GM12801 (cell line): ENCODE measurements around the gene REC8.

Source experiments
- TF ChIP-seq, protein P1 (sequence below): IDR thresholded peaks from one replicate; pipeline ENCODE4 v1.5.1; 2011; ENCODE audit warnings: control low read depth; ENCODE audit not compliant: insufficient read length; ENCODE audit errors: extremely low read depth

Gene REC8, protein sequence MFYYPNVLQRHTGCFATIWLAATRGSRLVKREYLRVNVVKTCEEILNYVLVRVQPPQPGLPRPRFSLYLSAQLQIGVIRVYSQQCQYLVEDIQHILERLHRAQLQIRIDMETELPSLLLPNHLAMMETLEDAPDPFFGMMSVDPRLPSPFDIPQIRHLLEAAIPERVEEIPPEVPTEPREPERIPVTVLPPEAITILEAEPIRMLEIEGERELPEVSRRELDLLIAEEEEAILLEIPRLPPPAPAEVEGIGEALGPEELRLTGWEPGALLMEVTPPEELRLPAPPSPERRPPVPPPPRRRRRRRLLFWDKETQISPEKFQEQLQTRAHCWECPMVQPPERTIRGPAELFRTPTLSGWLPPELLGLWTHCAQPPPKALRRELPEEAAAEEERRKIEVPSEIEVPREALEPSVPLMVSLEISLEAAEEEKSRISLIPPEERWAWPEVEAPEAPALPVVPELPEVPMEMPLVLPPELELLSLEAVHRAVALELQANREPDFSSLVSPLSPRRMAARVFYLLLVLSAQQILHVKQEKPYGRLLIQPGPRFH

DNA sequence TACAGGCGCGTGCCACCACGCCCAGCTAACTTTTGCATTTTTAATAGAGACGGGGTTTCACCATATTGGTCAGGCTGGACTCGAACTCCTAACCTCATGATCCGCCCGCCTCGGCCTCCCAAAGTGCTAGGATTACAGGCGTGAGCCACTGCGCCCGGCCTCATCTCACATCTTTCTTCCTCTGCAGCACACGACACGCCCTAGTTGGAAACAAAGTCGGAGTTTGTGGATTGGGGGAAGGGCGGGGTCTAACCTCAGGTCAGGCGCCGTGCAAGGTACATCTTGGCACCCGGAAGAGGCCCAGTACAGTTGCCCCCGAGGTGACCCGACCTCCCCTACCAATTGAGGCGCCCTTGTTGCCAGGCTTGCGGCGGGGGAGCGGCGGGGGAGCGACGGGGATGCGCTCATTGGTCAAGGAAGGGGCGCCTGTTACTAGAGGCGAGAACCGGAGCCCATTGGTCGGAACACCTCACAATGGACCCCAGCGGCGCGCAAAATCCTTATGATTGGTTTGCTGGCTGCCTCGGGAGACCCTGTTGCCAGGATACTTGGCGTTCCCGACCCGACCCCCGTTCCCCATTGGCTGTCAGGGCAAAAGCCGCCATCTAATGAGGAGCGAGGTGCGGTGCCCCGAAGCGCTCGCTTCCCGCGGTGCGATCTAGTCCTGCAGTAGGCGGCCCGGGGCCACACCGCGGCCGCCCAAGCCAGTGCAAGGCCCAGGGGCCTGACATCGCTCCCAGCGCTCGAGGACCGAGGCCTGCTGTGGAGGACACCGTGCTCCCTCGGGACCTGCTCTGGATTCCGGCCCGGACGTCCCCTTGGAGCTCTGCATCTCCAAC lies at the start of gene REC8:
TSS of gene REC8 (plus strand) at position 659 of the 839 bp plus-strand sequence. CDS start 473 bp downstream, outside the sequence.
- TF ChIP-seq, protein P1, sequence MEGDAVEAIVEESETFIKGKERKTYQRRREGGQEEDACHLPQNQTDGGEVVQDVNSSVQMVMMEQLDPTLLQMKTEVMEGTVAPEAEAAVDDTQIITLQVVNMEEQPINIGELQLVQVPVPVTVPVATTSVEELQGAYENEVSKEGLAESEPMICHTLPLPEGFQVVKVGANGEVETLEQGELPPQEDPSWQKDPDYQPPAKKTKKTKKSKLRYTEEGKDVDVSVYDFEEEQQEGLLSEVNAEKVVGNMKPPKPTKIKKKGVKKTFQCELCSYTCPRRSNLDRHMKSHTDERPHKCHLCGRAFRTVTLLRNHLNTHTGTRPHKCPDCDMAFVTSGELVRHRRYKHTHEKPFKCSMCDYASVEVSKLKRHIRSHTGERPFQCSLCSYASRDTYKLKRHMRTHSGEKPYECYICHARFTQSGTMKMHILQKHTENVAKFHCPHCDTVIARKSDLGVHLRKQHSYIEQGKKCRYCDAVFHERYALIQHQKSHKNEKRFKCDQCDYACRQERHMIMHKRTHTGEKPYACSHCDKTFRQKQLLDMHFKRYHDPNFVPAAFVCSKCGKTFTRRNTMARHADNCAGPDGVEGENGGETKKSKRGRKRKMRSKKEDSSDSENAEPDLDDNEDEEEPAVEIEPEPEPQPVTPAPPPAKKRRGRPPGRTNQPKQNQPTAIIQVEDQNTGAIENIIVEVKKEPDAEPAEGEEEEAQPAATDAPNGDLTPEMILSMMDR, result no peak

DNA sequence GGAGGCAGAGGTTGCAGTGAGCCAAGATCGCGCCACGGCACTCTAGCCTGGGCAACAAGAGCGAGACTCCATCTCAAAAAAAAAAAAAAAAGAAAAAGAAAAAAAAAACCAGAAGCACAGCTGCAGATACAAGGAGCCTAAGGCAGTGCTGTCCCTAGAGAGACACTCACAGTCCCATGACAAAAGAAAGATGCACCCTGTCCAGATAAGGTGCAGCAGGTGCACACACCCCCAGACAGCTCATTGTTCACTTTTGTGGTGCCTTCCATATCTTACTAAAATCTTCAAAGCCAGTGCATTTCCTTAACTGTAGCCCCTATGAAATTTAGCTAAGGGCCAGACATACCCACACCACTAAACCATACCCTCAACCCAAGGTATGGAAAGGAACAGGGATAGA lies 49.5 kb upstream of the REC8 start:
- TF ChIP-seq, protein P1, result no peak

DNA sequence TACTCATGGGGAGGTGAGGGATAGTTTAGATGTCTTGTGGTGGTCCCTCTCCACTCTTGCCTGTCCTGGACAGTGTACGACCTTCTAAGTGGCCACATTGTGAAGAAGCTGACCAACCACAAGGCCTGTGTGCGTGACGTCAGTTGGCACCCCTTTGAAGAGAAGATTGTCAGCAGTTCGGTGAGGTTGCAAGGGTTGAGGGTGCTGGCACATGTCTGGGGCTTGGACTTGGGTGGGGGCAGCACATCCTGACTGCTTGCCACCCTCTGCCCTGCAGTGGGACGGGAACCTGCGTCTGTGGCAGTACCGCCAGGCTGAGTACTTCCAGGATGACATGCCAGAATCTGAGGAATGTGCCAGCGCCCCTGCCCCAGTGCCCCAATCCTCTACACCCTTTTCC lies 49.0 kb upstream of the REC8 start:
- TF ChIP-seq, protein P1, result no peak

DNA sequence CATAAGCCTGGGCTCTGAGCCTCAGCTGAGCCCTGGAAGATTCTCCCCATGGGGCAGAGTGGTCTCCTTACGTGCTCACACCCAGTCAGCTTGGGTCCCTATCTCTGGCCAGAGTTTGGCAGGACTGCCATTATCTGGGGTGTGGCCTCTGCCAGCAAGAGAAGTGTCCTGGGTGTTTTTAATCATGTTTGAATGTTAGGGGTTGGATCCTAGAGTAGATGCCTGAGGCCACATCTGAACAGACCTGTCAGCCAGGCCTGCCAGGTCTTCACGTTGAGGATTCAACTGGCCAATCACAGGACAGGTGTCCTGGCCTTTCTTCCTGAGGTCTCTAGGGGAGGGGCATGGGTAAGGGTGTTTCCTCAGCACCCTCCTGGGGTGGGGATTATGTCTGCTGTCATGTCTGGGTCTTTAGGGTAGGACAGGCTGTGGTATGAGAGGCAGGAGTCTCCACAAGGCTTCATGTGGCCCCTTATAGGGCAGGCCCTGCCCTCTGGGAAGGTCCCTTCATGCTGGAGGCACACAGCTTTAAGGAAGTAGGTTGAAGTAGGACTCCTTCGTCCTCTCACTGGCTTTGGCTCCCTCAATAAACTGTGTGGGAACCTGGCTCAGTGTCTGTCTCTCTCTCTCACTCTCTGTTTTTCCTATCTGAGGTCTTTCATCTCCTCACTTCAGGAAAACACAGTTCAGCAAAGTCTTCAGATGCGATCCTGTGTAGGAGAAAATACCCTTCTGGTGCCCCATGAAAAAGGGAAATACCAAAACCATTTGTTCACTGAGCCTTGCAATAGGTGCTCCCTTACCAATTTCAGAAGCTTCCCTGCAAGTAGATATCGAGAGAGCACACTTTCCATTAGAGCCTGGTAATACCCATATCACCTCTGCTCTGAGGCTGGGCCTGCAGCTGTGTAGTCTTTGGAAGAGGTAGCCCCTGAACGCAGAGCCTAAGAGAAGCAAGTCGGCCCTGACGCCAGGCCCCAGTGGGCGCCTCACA lies 48.2 kb upstream of the REC8 start:
- TF ChIP-seq, protein P1, result no peak

DNA sequence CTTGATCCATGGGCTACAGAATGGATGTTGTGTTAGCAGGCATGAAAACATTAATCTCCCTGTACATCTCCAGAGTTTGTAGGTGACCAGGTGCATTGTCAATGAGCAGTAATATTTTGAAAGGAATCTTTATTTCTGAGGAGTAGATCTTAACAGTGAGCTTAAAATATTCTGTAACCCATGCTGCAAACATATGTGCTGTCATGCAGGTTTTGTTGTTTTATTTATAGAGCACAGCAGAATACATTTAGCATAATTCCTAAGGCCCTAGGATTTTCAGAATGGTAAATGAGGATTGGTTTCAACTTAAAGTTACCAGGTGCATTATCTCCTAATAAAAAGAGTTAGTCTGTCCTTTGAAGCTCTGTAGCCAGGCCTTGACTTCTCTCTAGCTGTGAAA lies 44.9 kb upstream of the REC8 start:
- TF ChIP-seq, protein P1, result no peak

DNA sequence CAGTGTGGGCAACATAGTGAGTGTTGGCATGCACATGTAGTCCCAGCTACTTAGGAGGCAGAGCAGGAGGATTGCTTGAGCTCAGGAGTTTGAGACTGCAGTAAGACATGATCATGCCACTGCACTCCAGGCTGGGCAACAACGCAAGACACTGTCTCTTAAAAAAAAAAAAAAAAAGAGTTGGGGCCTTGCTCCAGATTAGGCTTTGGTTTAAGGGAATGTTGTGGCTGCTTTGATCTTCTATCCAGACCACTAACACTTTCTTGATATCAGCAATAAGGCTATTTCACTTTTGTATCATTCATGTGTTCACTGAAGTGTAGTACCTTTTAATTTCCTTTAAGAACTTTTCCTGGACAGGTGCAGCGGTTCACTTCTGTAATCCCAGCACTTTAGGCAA lies 44.2 kb upstream of the REC8 start:
- TF ChIP-seq, protein P1, result no peak
